Endothelial cell of umbilical vein (primary cell): Measurements from ENCODE around the gene SHCBP1. TPM values are rescaled to one million over a fixed set of nuclear protein-coding genes. Genes with fewer than 3 reads are reported as not detected.

ENCODE experiments used
- BruUV-seq: library from RNA; stranded (reverse); fragments of 400-500 nt; replicated peaks from 2 replicates; lab custom pipeline; 2021; lab: Mats Ljungman, UMichigan
- CTCF ChIA-PET: fragments of 300-600, 350-600 bp; sonication (Branson Sonifier 250); formaldehyde crosslinking; loops from one replicate; lab custom pipeline; 2021; ENCODE audit warnings: antibody characterized with exemption, inconsistent platforms; lab: Charles Lee
- POLR2A ChIA-PET: fragments of 300-600, 350-600 bp; sonication (Branson Sonifier 250); formaldehyde crosslinking; loops from one replicate; lab custom pipeline; 2021; ENCODE audit warnings: antibody characterized with exemption, inconsistent platforms; lab: Charles Lee
- DNase-seq: peaks from one replicate; pipeline ENCODE4 v3.0.0-alpha.2; 2011; ENCODE audit warnings: low read depth, low spot score
- FAIRE-seq: peaks from 2 replicates; lab custom pipeline; 2011; peaks lifted over from hg19 to GRCh38; lab: Jason Lieb, UNC
- H2AFZ ChIP-seq: 2 replicates; pipeline ENCODE4 v1.6.0; 2012; ENCODE audit warnings: low read depth, low read length, control low read depth, inconsistent platforms
- H3K27ac ChIP-seq: 2 replicates; pipeline ENCODE4 v1.5.1; 2011; ENCODE audit warnings: low read depth, mild to moderate bottlenecking, control low read depth, low read length, moderate library complexity; ENCODE audit not compliant: insufficient read depth
- H3K27me3 ChIP-seq, 2 experiments: 2 replicates each; pipeline versions ENCODE4 v1.6.0 to v1.6.1; 2011; ENCODE audit warnings: low read length in 2 of 2, mixed read lengths in 1 of 2; ENCODE audit not compliant: control insufficient read depth in 2 of 2, insufficient read depth in 2 of 2
- H3K36me3 ChIP-seq, 2 experiments: 2 replicates in 1 of 2; 3 replicates in 1 of 2; pipeline ENCODE4 v1.5.1; 2011; ENCODE audit warnings: low read length in 2 of 2, mild to moderate bottlenecking in 1 of 2, moderate library complexity in 1 of 2; ENCODE audit not compliant: control insufficient read depth in 2 of 2, insufficient read depth in 2 of 2; ENCODE audit errors: extremely low read depth in 1 of 2
- H3K4me1 ChIP-seq: 3 replicates; pipeline ENCODE4 v1.5.1; 2011; ENCODE audit warnings: mild to moderate bottlenecking, low read length; ENCODE audit not compliant: control insufficient read depth, insufficient read depth; ENCODE audit errors: extremely low read depth
- H3K4me2 ChIP-seq: 2 replicates; pipeline ENCODE4 v1.6.1; 2011; ENCODE audit warnings: low read length, control low read depth, mixed read lengths; ENCODE audit not compliant: insufficient read depth
- H3K4me3 ChIP-seq, 3 experiments: fragments of 200-600 bp in 1 of 3; sonication (generic), shearing (Covaris generic) in 1 of 3; replicated peaks in 1 of 3; 2 replicates each; pipeline ENCODE4 v1.5.1; 2011 to 2016; ENCODE audit warnings: control low read depth in 3 of 3, low read length in 3 of 3, mild to moderate bottlenecking in 2 of 3, inconsistent platforms in 1 of 3, low read depth in 1 of 3, moderate library complexity in 1 of 3; ENCODE audit not compliant: insufficient read depth in 1 of 3
- H3K79me2 ChIP-seq: 2 replicates; pipeline ENCODE4 v1.6.0; 2012; ENCODE audit warnings: low read length, inconsistent platforms; ENCODE audit not compliant: control insufficient read depth, insufficient read depth
- H3K9ac ChIP-seq: replicated peaks from 2 replicates; pipeline ENCODE3; 2011; ENCODE audit warnings: low read length, control low read depth; ENCODE audit not compliant: insufficient read depth; ENCODE audit errors: extremely low read depth
- H3K9me1 ChIP-seq: replicated peaks from 3 replicates; pipeline ENCODE4 v1.6.0; 2011; ENCODE audit warnings: mild to moderate bottlenecking, low read length; ENCODE audit not compliant: control insufficient read depth, insufficient read depth; ENCODE audit errors: extremely low read depth
- H3K9me3 ChIP-seq: replicated peaks from 2 replicates; pipeline ENCODE4 v1.5.1; 2012; ENCODE audit warnings: low read length, inconsistent platforms; ENCODE audit not compliant: control insufficient read depth, insufficient read depth
- H4K20me1 ChIP-seq: replicated peaks from 2 replicates; pipeline ENCODE3; 2011; ENCODE audit warnings: mild to moderate bottlenecking, low read length; ENCODE audit not compliant: control insufficient read depth, insufficient read depth; ENCODE audit errors: extremely low read depth
- EZH2 ChIP-seq: IDR thresholded peaks from 2 replicates; pipeline ENCODE4 v1.6.1; 2012; ENCODE audit warnings: borderline replicate concordance, low read depth, mild to moderate bottlenecking, moderate library complexity, low read length, inconsistent platforms; ENCODE audit not compliant: severe bottlenecking
- FOS ChIP-seq: IDR thresholded peaks from 2 replicates; pipeline ENCODE4 v1.6.1; 2011; ENCODE audit warnings: mild to moderate bottlenecking, low read length, moderate library complexity, borderline replicate concordance; ENCODE audit not compliant: insufficient read depth
- GATA2 ChIP-seq: IDR thresholded peaks from 2 replicates; pipeline ENCODE4 v1.7.0; 2011; ENCODE audit warnings: low read depth, mild to moderate bottlenecking, moderate library complexity, mixed read lengths, low read length; ENCODE audit not compliant: insufficient read length, insufficient read depth
- POLR2A ChIP-seq: IDR thresholded peaks from 2 replicates; pipeline ENCODE4 v1.6.1; 2012; ENCODE audit warnings: low read depth, mild to moderate bottlenecking, control low read depth, low read length
- POLR2AphosphoS5 ChIP-seq: IDR thresholded peaks from 2 replicates; pipeline ENCODE4 v1.6.1; 2012; ENCODE audit warnings: low read depth, mild to moderate bottlenecking, control low read depth, low read length, moderate library complexity; ENCODE audit not compliant: insufficient read depth
- dilution Hi-C: fragments of 300-500 bp; cut with MboI; formaldehyde crosslinking; loops from one replicate; pipeline ENCODE4 v1.15.0; 2019; ENCODE audit warnings: low sequenced_read_pairs; ENCODE audit not compliant: extremely low pct_ligation_motif_present
- intact Hi-C: fragments of 100-400 bp; cut with micrococcal nuclease; formaldehyde crosslinking; loops from one replicate; pipeline ENCODE4 v1.10.0; 2022
- polyA plus RNA-seq, 4 experiments: library from polyadenylated mRNA; depleted of rRNA in 3 of 4; stranded (reverse) in 3 of 4; unstranded in 1 of 4; fragments of >200 nt; gene quantifications; 2 replicates each; pipeline versions ENCODE4 v1.2.1 to v1.2.3, GENCODE V29; 2011 to 2012; ENCODE audit warnings: missing spikeins in 1 of 4
- total RNA-seq: library from RNA; stranded (reverse); gene quantifications from 2 replicates; pipeline ENCODE4 v1.2.3, GENCODE V29; 2021
- TF ChIP-seq, protein P1 (sequence below), 2 donors: IDR thresholded peaks; 1 replicate in 1 of 2; 2 replicates in 1 of 2; pipeline ENCODE4 v1.5.1; 2011; ENCODE audit warnings: low read length in 2 of 2, mild to moderate bottlenecking in 2 of 2, moderate library complexity in 2 of 2, control low read depth in 1 of 2, inconsistent platforms in 1 of 2, low read depth in 1 of 2; ENCODE audit not compliant: insufficient read depth in 1 of 2; ENCODE audit errors: extremely low read depth in 1 of 2

The SHCBP1 gene
- total and polyA plus RNA-seq, 2 donors (not counting 3 experiments of a cell fraction or from before 2014, with no cell fraction given) = 13.9 to 44.9 TPM

DNA sequence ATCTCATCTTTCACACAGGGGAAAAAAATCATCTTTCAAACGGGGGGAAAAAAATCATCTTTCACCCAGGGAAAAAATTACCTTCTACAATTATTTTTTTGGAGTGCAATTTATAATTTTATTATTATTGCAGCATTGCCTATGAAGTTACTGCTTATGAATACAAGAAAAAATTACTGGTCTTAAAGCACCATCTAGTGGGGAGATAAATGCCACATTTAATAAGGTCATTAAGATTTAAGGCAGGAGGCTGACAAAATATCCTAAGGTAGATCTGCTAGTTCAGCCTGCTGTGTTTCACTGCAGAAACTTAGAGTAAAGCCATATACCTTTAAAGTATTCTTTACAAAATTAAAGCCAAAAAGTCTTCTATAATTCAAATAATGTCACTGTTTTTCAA is 13.7 kb downstream of the SHCBP1 start:
- Histone ChIP-seq H2AFZ (no peak overlapping the region), H3K27me3 (no peaks in the 10 kb centered on the region), H3K9me3 (no peaks in the 10 kb centered on the region), H3K4me3 (no peak overlapping the region), H3K79me2 (peaks cover 3% of the 10 kb centered on the region), H3K9me1 (no peaks in the 10 kb centered on the region), H3K27ac (no peak overlapping the region), H3K9ac (no peak overlapping the region), H3K4me2 (no peak overlapping the region), H4K20me1 (no peaks in the 10 kb centered on the region), H3K4me1 (no peaks in the 10 kb centered on the region), H3K36me3 (peaks cover 3 to 12% of the 10 kb centered on the region in 2 experiments)
- DNase-seq (peak; percentile 61), FAIRE-seq (peak; percentile 61)
- no TSS peak for BruUV-seq
- TF ChIP-seq POLR2A = no peak
- TF ChIP-seq POLR2AphosphoS5 = no peak
- no peak for TF ChIP-seq FOS
- TF ChIP-seq EZH2 = no peak
- TF ChIP-seq GATA2 = no peak
- TF ChIP-seq, protein P1, sequence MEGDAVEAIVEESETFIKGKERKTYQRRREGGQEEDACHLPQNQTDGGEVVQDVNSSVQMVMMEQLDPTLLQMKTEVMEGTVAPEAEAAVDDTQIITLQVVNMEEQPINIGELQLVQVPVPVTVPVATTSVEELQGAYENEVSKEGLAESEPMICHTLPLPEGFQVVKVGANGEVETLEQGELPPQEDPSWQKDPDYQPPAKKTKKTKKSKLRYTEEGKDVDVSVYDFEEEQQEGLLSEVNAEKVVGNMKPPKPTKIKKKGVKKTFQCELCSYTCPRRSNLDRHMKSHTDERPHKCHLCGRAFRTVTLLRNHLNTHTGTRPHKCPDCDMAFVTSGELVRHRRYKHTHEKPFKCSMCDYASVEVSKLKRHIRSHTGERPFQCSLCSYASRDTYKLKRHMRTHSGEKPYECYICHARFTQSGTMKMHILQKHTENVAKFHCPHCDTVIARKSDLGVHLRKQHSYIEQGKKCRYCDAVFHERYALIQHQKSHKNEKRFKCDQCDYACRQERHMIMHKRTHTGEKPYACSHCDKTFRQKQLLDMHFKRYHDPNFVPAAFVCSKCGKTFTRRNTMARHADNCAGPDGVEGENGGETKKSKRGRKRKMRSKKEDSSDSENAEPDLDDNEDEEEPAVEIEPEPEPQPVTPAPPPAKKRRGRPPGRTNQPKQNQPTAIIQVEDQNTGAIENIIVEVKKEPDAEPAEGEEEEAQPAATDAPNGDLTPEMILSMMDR (IDR thresholded peaks at IDR 0.05; ENCODE audit: extremely low read depth in 1 of 2, insufficient read depth in 1 of 2, low read depth in 1 of 2, low read length in 2 of 2) = no peak
- intact Hi-C loops (no loop called here), dilution Hi-C loops (no loop called here)
- POLR2A ChIA-PET = no interaction called here
- CTCF ChIA-PET = interaction anchor here (1.6 to 4.8 kb wide), 3 partner anchors 10 to 53 kb away, joined by 4 to 92 read pairs (median 11); no protein-coding TSS in a partner anchor
